Bronchial epithelial cell (primary cell): ENCODE measurements around the gene CHD5. TPM values are rescaled to one million over a fixed set of nuclear protein-coding genes. Genes with fewer than 3 reads are reported as not detected.

ENCODE experiments used
- DNase-seq: peaks from one replicate; pipeline ENCODE4 v3.0.0-alpha.2; 2010; ENCODE audit warnings: low read depth
- FAIRE-seq: peaks from 2 replicates; lab custom pipeline; 2011; peaks lifted over from hg19 to GRCh38; lab: Jason Lieb, UNC
- H3K27me3 ChIP-seq: 2 replicates; pipeline ENCODE4 v1.5.1; 2011; ENCODE audit warnings: low read length; ENCODE audit not compliant: control insufficient read depth, insufficient read depth
- H3K36me3 ChIP-seq: 2 replicates; pipeline ENCODE4 v1.5.1; 2011; ENCODE audit warnings: low read length; ENCODE audit not compliant: control insufficient read depth, insufficient read depth
- H3K4me3 ChIP-seq: 2 replicates; pipeline ENCODE4 v1.5.1; 2011; ENCODE audit warnings: mild to moderate bottlenecking, low read depth, low read length, control low read depth
- CTCF ChIP-seq: IDR thresholded peaks from 2 replicates; pipeline ENCODE4 v1.5.1; 2011; ENCODE audit warnings: mild to moderate bottlenecking, moderate library complexity, low read length, control low read depth, inconsistent platforms; ENCODE audit not compliant: insufficient read depth, severe bottlenecking
- total RNA-seq: library from RNA; depleted of rRNA; stranded (reverse); fragments of >200 nt; gene quantifications from 2 replicates; pipeline ENCODE4 v1.2.1, GENCODE V29; 2014

CHD5 gene
- total RNA-seq, 1 donor from 2014 or later, result 0.26 TPM

GRCh38 chr1:6083801-6084446 lies 96.2 kb downstream of the CHD5 start:
- no peak for FAIRE-seq

GRCh38 chr1:6083385-6083784 lies 96.7 kb downstream of the CHD5 start:
- no peaks in the 10 kb centered on the region for H3K36me3 ChIP-seq
- peaks cover 1% of the 10 kb centered on the region for H3K27me3 ChIP-seq
- TF ChIP-seq CTCF, result no peak
- FAIRE-seq, result no peak
- H3K4me3 ChIP-seq, result no peak overlapping the region
- DNase-seq, result no peak

More at GRCh38 chr1:6083801-6084446, 96.2 kb downstream of the CHD5 start:
- Histone ChIP-seq H3K27me3 (peaks cover 1% of the 10 kb centered on the region), H3K36me3 (no peaks in the 10 kb centered on the region), H3K4me3 (no peak overlapping the region)
- no peak for TF ChIP-seq CTCF
- DNase-seq, result no peak

GRCh38 chr1:6082430-6082971 lies 97.6 kb downstream of the CHD5 start:
- no peaks in the 10 kb centered on the region for H3K36me3 ChIP-seq
- no peak for DNase-seq
- FAIRE-seq, result no peak
- H3K27me3 ChIP-seq, result peaks cover 1% of the 10 kb centered on the region
- H3K4me3 ChIP-seq, result no peak overlapping the region
- TF ChIP-seq CTCF, result peak; percentile 32

- DNase-seq (no peak), FAIRE-seq (no peak)
- no peak for TF ChIP-seq CTCF
Observed at GRCh38 chr1:6081901-6082300, 98.2 kb downstream of the CHD5 start.

GRCh38 chr1:6080469-6080868 lies 99.7 kb downstream of the CHD5 start:
- H3K36me3 ChIP-seq, result no peaks in the 10 kb centered on the region
- TF ChIP-seq CTCF, result peak; percentile 42
- no peak for FAIRE-seq
- peak; percentile 10 for DNase-seq
- peaks cover 1% of the 10 kb centered on the region for H3K27me3 ChIP-seq
- no peak overlapping the region for H3K4me3 ChIP-seq

More at GRCh38 chr1:6081901-6082300, 98.2 kb downstream of the CHD5 start:
- Histone ChIP-seq H3K4me3 (no peak overlapping the region), H3K36me3 (no peaks in the 10 kb centered on the region), H3K27me3 (peaks cover 1% of the 10 kb centered on the region)
